HepG2 (cell line): Measurements from ENCODE around the gene WNT3. TPM values are rescaled to one million over a fixed set of nuclear protein-coding genes. Genes with fewer than 3 reads are reported as not detected.

ENCODE experiments used
- ATAC-seq: fragments of 200-7000 bp; cut with Tn5 transposase; 3 replicates; pipeline ENCODE4 v1.9.1; 2020; ENCODE audit warnings: mild to moderate bottlenecking, moderate library complexity
- BruUV-seq: library from RNA; stranded (reverse); fragments of 400-500 nt; replicated peaks from 2 replicates; lab custom pipeline; 2021; lab: Mats Ljungman, UMichigan
- CTCF ChIA-PET: fragments of 300-600 bp; formaldehyde crosslinking; extraction: SDS; loops from one replicate; lab custom pipeline; 2021; ENCODE audit warnings: low total read pairs, inconsistent platforms, low intra/inter-chr PET ratio; lab: Yijun Ruan, JAX
- POLR2A ChIA-PET: fragments of 350-600 bp; sonication (Branson Sonifier 250); formaldehyde crosslinking; loops from one replicate; lab custom pipeline; 2020; ENCODE audit warnings: antibody characterized with exemption, inconsistent platforms; lab: Yijun Ruan, JAX
- DNase-seq: peaks from one replicate; pipeline ENCODE4 v3.0.0-alpha.2; 2015; ENCODE audit warnings: low spot score
- FAIRE-seq: peaks from 3 replicates; lab custom pipeline; 2011; peaks lifted over from hg19 to GRCh38; lab: Jason Lieb, UNC
- H2AFZ ChIP-seq: one replicate; pipeline ENCODE4 v1.6.1; 2011; ENCODE audit warnings: low read length, inconsistent platforms
- H3K27ac ChIP-seq: fragments of 300-600 bp; 3 replicates; pipeline ENCODE4 v1.8.0; 2011; ENCODE audit warnings: mixed run types, mild to moderate bottlenecking, mixed read lengths, low read length, inconsistent platforms; ENCODE audit not compliant: insufficient read depth; ENCODE audit errors: extremely low read length
- H3K27me3 ChIP-seq, 2 experiments: fragments of 200-600 bp in 1 of 2; 2 replicates in 1 of 2; 3 replicates in 1 of 2; pipeline versions ENCODE4 v1.6.0 to v1.8.0; 2011; ENCODE audit warnings: low read length in 2 of 2, mild to moderate bottlenecking in 2 of 2, moderate library complexity in 2 of 2, inconsistent platforms in 1 of 2; ENCODE audit not compliant: insufficient read depth in 2 of 2, control insufficient read depth in 1 of 2
- H3K36me3 ChIP-seq, 2 experiments: fragments of 200-600 bp in 1 of 2; replicated peaks in 1 of 2; 2 replicates in 1 of 2; 3 replicates in 1 of 2; pipeline versions ENCODE4 v1.5.1 to v1.8.0; 2011; ENCODE audit warnings: low read length in 2 of 2, inconsistent platforms in 1 of 2; ENCODE audit not compliant: insufficient read depth in 2 of 2, control insufficient read depth in 1 of 2
- H3K4me1 ChIP-seq: 2 replicates; pipeline ENCODE4 v1.5.1; 2012; ENCODE audit warnings: low read length, inconsistent platforms; ENCODE audit not compliant: insufficient read depth
- H3K4me2 ChIP-seq: 2 replicates; pipeline ENCODE4 v1.6.0; 2011; ENCODE audit warnings: low read depth, low read length, inconsistent platforms
- H3K4me3 ChIP-seq, 3 experiments: fragments of 200-600 bp in 1 of 3; sonication (generic), shearing (Covaris generic) in 1 of 3; replicated peaks in 1 of 3; 2 replicates each; pipeline ENCODE4 v1.5.1; 2011 to 2016; ENCODE audit warnings: low read length in 3 of 3, inconsistent platforms in 2 of 3, low read depth in 2 of 3, mild to moderate bottlenecking in 2 of 3, control low read depth in 1 of 3, mixed read lengths in 1 of 3; ENCODE audit not compliant: insufficient read depth in 1 of 3
- H3K79me2 ChIP-seq: one replicate; pipeline ENCODE4 v1.6.1; 2011; ENCODE audit warnings: low read length, inconsistent platforms; ENCODE audit not compliant: insufficient read depth
- H3K9ac ChIP-seq: 2 replicates; pipeline ENCODE4 v1.6.0; 2011; ENCODE audit warnings: mild to moderate bottlenecking, low read depth, low read length, inconsistent platforms; ENCODE audit not compliant: insufficient read depth
- H3K9me3 ChIP-seq: 2 replicates; pipeline ENCODE4 v1.5.1; 2012; ENCODE audit warnings: mild to moderate bottlenecking, low read length
- H4K20me1 ChIP-seq: 2 replicates; pipeline ENCODE4 v1.6.0; 2011; ENCODE audit warnings: inconsistent platforms, mild to moderate bottlenecking, low read length, moderate library complexity; ENCODE audit not compliant: insufficient read depth
- BORCS8-MEF2B ChIP-seq: sonication (generic); formaldehyde crosslinking; IDR thresholded peaks from 2 replicates; pipeline ENCODE4 v1.8.0; 2022; ENCODE audit warnings: mild to moderate bottlenecking, missing genetic modification reagents
- PAWR ChIP-seq: sonication (generic); formaldehyde crosslinking; IDR thresholded peaks from 2 replicates; pipeline ENCODE4 v1.4.0; 2020; ENCODE audit warnings: missing genetic modification reagents, mild to moderate bottlenecking, borderline replicate concordance
- ZNF441 ChIP-seq: sonication (generic); formaldehyde crosslinking; IDR thresholded peaks from 2 replicates; pipeline ENCODE4 v1.7.0; 2021; ENCODE audit warnings: missing genetic modification reagents, borderline replicate concordance
- ZNF558 ChIP-seq: sonication (generic); formaldehyde crosslinking; IDR thresholded peaks from 2 replicates; pipeline ENCODE4 v1.9.0; 2022; ENCODE audit warnings: mild to moderate bottlenecking, missing genetic modification reagents, borderline replicate concordance
- ZNF710 ChIP-seq: sonication (generic); formaldehyde crosslinking; IDR thresholded peaks from 2 replicates; pipeline ENCODE4 v1.5.0; 2020; ENCODE audit warnings: mild to moderate bottlenecking, missing genetic modification reagents, borderline replicate concordance
- WGBS: methylation state at CpG from one replicate; pipeline ENCODE4 v1.1.6; 2017; ENCODE audit warnings: low lambda C conversion rate; 5-methylcytosine and 5-hydroxymethylcytosine counted together
- in situ Hi-C: cut with HindIII; loops from 2 replicates; pipeline ENCODE4 v1.10.0; 2017; ENCODE audit warnings: low pct_unique_long_range_greater_than_20kb; ENCODE audit not compliant: extremely low pct_ligation_motif_present
- intact Hi-C: fragments of 100-400 bp; cut with micrococcal nuclease; formaldehyde crosslinking; loops from one replicate; pipeline ENCODE4 v1.10.0; 2022; ENCODE audit not compliant: unreplicated experiment
- polyA plus RNA-seq, 8 experiments: library from polyadenylated mRNA; depleted of rRNA in 3 of 8; stranded (reverse) in 7 of 8; unstranded in 1 of 8; fragments of >200 nt; fragmentation: Illumina TruSeq in 4 of 8; extraction: Trizol in 4 of 8; gene quantifications; 2 replicates each; pipeline versions ENCODE4 v1.2.1 to v1.2.3, GENCODE V29; 2011 to 2016; ENCODE audit warnings: low read depth in 4 of 8, missing spikeins in 1 of 8, mixed read lengths in 1 of 8; ENCODE audit not compliant: insufficient read depth in 1 of 8
- total RNA-seq, 5 experiments: library from RNA; depleted of rRNA; stranded (reverse); fragments of >200 nt; fragmentation: Illumina TruSeq; extraction: Trizol; gene quantifications; 2 replicates each; pipeline ENCODE4 v1.2.3, GENCODE V29; 2016; ENCODE audit warnings: low read depth in 1 of 5
- TF ChIP-seq, protein P1 (sequence below): fragments of 450-650 bp; IDR thresholded peaks from 2 replicates; pipeline ENCODE4 v1.6.1; 2016
- TF ChIP-seq, protein P2 (sequence below): sonication (generic); formaldehyde crosslinking; IDR thresholded peaks from 2 replicates; pipeline ENCODE4 v1.5.1; 2020; ENCODE audit warnings: mild to moderate bottlenecking, missing genetic modification reagents, moderate library complexity

WNT3 gene
- total and polyA plus RNA-seq, 2 of the 13 experiments (the other 11 are each of a cell fraction or from before 2014, with no cell fraction given) = 8.5 to 10.3 TPM

- ChIA-PET POLR2A (interaction anchor here (0.7 kb wide), 1 partner anchor 8 kb away, joined by 3 read pairs; no protein-coding TSS in a partner anchor), CTCF (no interaction called here)
- H3K4me1 ChIP-seq = peaks cover 38% of the 10 kb centered on the region
- in situ Hi-C loops = no loop called here
- WGBS = 97% methylated on average over 12 of the region's 12 CpGs
- no peak overlapping the region for H3K4me2 ChIP-seq
- H3K4me3 ChIP-seq = no peak overlapping the region
- H3K27ac ChIP-seq = no peak overlapping the region
- no peaks in the 10 kb centered on the region for H4K20me1 ChIP-seq
- H3K79me2 ChIP-seq = no peaks in the 10 kb centered on the region
- no peak for TF ChIP-seq ZNF710
- TF ChIP-seq BORCS8-MEF2B = no peak
- TF ChIP-seq, protein P1, sequence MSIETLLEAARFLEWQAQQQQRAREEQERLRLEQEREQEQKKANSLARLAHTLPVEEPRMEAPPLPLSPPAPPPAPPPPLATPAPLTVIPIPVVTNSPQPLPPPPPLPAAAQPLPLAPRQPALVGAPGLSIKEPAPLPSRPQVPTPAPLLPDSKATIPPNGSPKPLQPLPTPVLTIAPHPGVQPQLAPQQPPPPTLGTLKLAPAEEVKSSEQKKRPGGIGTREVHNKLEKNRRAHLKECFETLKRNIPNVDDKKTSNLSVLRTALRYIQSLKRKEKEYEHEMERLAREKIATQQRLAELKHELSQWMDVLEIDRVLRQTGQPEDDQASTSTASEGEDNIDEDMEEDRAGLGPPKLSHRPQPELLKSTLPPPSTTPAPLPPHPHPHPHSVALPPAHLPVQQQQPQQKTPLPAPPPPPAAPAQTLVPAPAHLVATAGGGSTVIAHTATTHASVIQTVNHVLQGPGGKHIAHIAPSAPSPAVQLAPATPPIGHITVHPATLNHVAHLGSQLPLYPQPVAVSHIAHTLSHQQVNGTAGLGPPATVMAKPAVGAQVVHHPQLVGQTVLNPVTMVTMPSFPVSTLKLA = no peak
- TF ChIP-seq, protein P2, sequence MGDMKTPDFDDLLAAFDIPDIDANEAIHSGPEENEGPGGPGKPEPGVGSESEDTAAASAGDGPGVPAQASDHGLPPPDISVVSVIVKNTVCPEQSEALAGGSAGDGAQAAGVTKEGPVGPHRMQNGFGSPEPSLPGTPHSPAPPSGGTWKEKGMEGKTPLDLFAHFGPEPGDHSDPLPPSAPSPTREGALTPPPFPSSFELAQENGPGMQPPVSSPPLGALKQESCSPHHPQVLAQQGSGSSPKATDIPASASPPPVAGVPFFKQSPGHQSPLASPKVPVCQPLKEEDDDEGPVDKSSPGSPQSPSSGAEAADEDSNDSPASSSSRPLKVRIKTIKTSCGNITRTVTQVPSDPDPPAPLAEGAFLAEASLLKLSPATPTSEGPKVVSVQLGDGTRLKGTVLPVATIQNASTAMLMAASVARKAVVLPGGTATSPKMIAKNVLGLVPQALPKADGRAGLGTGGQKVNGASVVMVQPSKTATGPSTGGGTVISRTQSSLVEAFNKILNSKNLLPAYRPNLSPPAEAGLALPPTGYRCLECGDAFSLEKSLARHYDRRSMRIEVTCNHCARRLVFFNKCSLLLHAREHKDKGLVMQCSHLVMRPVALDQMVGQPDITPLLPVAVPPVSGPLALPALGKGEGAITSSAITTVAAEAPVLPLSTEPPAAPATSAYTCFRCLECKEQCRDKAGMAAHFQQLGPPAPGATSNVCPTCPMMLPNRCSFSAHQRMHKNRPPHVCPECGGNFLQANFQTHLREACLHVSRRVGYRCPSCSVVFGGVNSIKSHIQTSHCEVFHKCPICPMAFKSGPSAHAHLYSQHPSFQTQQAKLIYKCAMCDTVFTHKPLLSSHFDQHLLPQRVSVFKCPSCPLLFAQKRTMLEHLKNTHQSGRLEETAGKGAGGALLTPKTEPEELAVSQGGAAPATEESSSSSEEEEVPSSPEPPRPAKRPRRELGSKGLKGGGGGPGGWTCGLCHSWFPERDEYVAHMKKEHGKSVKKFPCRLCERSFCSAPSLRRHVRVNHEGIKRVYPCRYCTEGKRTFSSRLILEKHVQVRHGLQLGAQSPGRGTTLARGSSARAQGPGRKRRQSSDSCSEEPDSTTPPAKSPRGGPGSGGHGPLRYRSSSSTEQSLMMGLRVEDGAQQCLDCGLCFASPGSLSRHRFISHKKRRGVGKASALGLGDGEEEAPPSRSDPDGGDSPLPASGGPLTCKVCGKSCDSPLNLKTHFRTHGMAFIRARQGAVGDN (CRISPR knock-in tag) = 0 out of 2 replicates have a peak, but pooled peaks have one; percentile 6
- TF ChIP-seq ZNF441 (CRISPR knock-in tag) = 0 out of 2 replicates have a peak, but pooled peaks have one; percentile 46
- TF ChIP-seq PAWR = no peak
- TF ChIP-seq ZNF558 (CRISPR knock-in tag) = no peak
- ATAC-seq (no peak), FAIRE-seq (no peak), DNase-seq (no peak)
- no peaks in the 10 kb centered on the region for H3K27me3 ChIP-seq
- BruUV-seq = no TSS peak
- peaks cover 2 to 12% of the 10 kb centered on the region in 2 experiments; a peak in 1 of 5 replicates for H3K36me3 ChIP-seq
- no peak overlapping the region for H2AFZ ChIP-seq
- no peak overlapping the region for H3K9ac ChIP-seq
- no peaks in the 10 kb centered on the region for H3K9me3 ChIP-seq
- intact Hi-C loops = no loop called here
Measured at GRCh38 chr17:46764000-46764708, 54.3 kb downstream of the WNT3 start.
